ENCODE results near the gene PRDM15. TPM values are rescaled to one million over a fixed set of nuclear protein-coding genes. Genes with fewer than 3 reads are reported as not detected.
A peak's percentile ranks its signal among the peaks of the same experiment; 100 is the strongest.

PRDM15 gene
- polyA plus RNA-seq, 1 donor (not counting 4 experiments of a cell fraction or from before 2014, with no cell fraction given), result 5.2 TPM

DNA sequence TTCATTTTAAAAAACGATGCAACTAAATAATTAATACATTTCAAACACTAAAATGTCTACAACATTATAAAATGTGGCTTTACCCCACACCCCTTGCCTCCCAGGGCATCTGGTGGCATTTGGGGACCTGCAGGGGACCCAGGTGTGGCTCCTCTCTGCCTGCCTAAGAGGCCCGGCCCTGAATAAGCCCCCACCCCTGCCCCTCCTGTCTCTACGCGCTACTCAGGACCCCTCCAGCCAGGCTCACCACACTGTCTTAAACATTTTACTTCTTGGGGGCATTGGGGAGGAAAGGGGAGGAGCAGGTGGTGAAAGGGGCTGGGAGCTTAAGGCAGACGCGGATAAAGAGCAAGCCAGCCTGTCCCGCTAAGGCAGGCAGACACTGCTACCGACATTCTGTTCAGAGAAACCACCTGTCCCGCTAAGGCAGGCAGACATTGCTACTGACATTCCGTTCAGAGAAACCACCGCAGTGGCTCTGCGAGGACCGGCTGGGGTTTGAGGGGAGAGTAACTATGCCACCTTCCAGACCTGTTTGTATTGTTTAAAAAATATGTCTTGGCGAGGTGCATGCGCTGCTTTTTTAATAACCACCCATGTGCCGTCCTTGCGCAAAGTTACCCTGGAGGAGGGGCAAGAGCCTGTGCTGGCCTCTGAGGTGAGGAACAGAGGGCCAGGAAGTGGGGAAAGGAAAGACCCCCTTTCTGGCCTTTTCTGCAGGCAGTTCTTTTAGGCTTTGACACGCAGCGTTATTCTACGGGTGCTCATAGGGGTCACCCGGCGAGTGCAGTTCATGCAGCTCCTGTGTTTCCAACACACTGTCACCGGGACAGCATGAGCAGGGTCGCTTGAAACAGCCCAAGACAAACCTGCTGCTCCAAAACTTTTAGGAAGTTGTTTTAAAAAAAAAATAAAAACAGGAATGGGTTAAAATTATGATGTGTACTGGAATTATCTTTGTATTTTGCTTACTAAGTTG is 61.0 kb downstream of the PRDM15 start:
- Histone ChIP-seq H3K9me1 (ENCODE audit: control insufficient read depth, extremely low read depth, insufficient read depth, low read length) (no peaks in the 10 kb centered on the region), H4K20me1 (ENCODE audit: control insufficient read depth, extremely low read depth, insufficient read depth, low read length) (no peaks in the 10 kb centered on the region), H3K9me3 (ENCODE audit: control insufficient read depth, low read depth, low read length) (no peaks in the 10 kb centered on the region), H3K4me1 (ENCODE audit: control insufficient read depth, extremely low read depth, insufficient read depth, low read length) (no peaks in the 10 kb centered on the region), H3K36me3 (ENCODE audit: control insufficient read depth in 2 of 2, extremely low read depth in 1 of 2, insufficient read depth in 2 of 2, low read length in 2 of 2) (peaks cover 9 to 16% of the 10 kb centered on the region in 2 experiments), H3K27ac (ENCODE audit: control insufficient read depth, insufficient read depth, low read length) (no peak overlapping the region), H3K9ac (ENCODE audit: control insufficient read depth, extremely low read depth, insufficient read depth, low read length) (no peak overlapping the region), H3K27me3 (ENCODE audit: control insufficient read depth, extremely low read depth, insufficient read depth, low read length) (no peaks in the 10 kb centered on the region), H2AFZ (ENCODE audit: control insufficient read depth, low read length) (no peak overlapping the region), H3K4me3 (ENCODE audit: control insufficient read depth in 2 of 3, extremely low read depth in 1 of 3, insufficient read depth in 2 of 3, low read depth in 1 of 3, low read length in 3 of 3) (no peak overlapping the region), H3K79me2 (ENCODE audit: control insufficient read depth, insufficient read depth, low read length) (no peaks in the 10 kb centered on the region), H3K4me2 (ENCODE audit: control insufficient read depth, extremely low read depth, insufficient read depth, low read depth, low read length) (no peak overlapping the region)
- TF ChIP-seq, protein P1, sequence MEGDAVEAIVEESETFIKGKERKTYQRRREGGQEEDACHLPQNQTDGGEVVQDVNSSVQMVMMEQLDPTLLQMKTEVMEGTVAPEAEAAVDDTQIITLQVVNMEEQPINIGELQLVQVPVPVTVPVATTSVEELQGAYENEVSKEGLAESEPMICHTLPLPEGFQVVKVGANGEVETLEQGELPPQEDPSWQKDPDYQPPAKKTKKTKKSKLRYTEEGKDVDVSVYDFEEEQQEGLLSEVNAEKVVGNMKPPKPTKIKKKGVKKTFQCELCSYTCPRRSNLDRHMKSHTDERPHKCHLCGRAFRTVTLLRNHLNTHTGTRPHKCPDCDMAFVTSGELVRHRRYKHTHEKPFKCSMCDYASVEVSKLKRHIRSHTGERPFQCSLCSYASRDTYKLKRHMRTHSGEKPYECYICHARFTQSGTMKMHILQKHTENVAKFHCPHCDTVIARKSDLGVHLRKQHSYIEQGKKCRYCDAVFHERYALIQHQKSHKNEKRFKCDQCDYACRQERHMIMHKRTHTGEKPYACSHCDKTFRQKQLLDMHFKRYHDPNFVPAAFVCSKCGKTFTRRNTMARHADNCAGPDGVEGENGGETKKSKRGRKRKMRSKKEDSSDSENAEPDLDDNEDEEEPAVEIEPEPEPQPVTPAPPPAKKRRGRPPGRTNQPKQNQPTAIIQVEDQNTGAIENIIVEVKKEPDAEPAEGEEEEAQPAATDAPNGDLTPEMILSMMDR (optimal IDR thresholded peaks at IDR 0.05 in 1 of 3, IDR thresholded peaks at IDR 0.05 in 1 of 3, conservative IDR thresholded peaks at IDR 0.05 in 1 of 3; ENCODE audit: extremely low read depth in 1 of 3, insufficient read depth in 2 of 3, low read length in 3 of 3), result no peak
- TF ChIP-seq EZH2 (IDR thresholded peaks at IDR 0.05; ENCODE audit: low read length), result no peak
- FAIRE-seq (no peak), DNase-seq (ENCODE audit: low read depth, low spot score) (no peak)
- dilution Hi-C loops (cut with MboI; ENCODE audit: extremely low pct_ligation_motif_present, low sequenced_read_pairs), result no loop called here

DNA sequence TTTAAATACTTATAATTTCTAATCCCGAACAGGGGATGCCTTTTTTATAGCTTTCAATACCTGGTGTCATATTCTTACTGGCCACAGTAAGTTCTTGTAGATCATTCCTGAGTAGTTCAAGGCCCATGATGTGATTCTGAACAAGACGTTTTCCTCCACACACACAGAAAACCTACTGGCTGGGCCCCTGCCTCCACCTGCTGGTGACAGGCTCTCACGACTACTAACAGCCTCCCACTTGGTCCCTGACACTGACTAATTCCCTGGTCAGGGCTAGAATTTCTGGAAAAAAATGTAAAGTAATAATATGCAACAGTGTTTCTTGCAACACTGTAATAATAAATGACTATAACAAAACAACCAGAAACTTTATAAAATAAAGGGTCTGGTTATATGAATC is 61.9 kb downstream of the PRDM15 start:
- H2AFZ ChIP-seq (ENCODE audit: control insufficient read depth, low read length), result no peak overlapping the region
- DNase-seq (ENCODE audit: low read depth, low spot score) (peak; percentile 46), FAIRE-seq (no peak)
- no peaks in the 10 kb centered on the region for H3K9me1 ChIP-seq (ENCODE audit: control insufficient read depth, extremely low read depth, insufficient read depth, low read length)
- H3K79me2 ChIP-seq (ENCODE audit: control insufficient read depth, insufficient read depth, low read length), result no peaks in the 10 kb centered on the region
- no peaks in the 10 kb centered on the region for H3K9me3 ChIP-seq (ENCODE audit: control insufficient read depth, low read depth, low read length)
- no peak for TF ChIP-seq EZH2 (IDR thresholded peaks at IDR 0.05; ENCODE audit: low read length)
- TF ChIP-seq, protein P1 (optimal IDR thresholded peaks at IDR 0.05 in 1 of 3, IDR thresholded peaks at IDR 0.05 in 1 of 3, conservative IDR thresholded peaks at IDR 0.05 in 1 of 3; ENCODE audit: extremely low read depth in 1 of 3, insufficient read depth in 2 of 3, low read length in 3 of 3), result peak; percentile 86 to 87 (median 87)
- no peak overlapping the region for H3K4me2 ChIP-seq (ENCODE audit: control insufficient read depth, extremely low read depth, insufficient read depth, low read depth, low read length)
- dilution Hi-C loops (cut with MboI; ENCODE audit: extremely low pct_ligation_motif_present, low sequenced_read_pairs), result no loop called here
- H3K4me3 ChIP-seq (ENCODE audit: control insufficient read depth in 2 of 3, extremely low read depth in 1 of 3, insufficient read depth in 2 of 3, low read depth in 1 of 3, low read length in 3 of 3), result no peak overlapping the region
- no peaks in the 10 kb centered on the region for H3K27me3 ChIP-seq (ENCODE audit: control insufficient read depth, extremely low read depth, insufficient read depth, low read length)
- H3K9ac ChIP-seq (ENCODE audit: control insufficient read depth, extremely low read depth, insufficient read depth, low read length), result no peak overlapping the region
- no peaks in the 10 kb centered on the region for H4K20me1 ChIP-seq (ENCODE audit: control insufficient read depth, extremely low read depth, insufficient read depth, low read length)
- H3K36me3 ChIP-seq (ENCODE audit: control insufficient read depth in 2 of 2, extremely low read depth in 1 of 2, insufficient read depth in 2 of 2, low read length in 2 of 2), result peaks cover 11 to 16% of the 10 kb centered on the region in 2 experiments
- H3K27ac ChIP-seq (ENCODE audit: control insufficient read depth, insufficient read depth, low read length), result no peak overlapping the region
- H3K4me1 ChIP-seq (ENCODE audit: control insufficient read depth, extremely low read depth, insufficient read depth, low read length), result no peaks in the 10 kb centered on the region
